HUES6 (cell line): ENCODE results near the gene NTSR1.

Experiments used
- H3K27ac ChIP-seq: 2 replicates; pipeline ENCODE4 v1.7.0; 2013; ENCODE audit warnings: low read depth, mild to moderate bottlenecking, low read length, inconsistent platforms
- H3K27me3 ChIP-seq: 2 replicates; pipeline ENCODE4 v1.6.1; 2013; ENCODE audit warnings: low read length; ENCODE audit not compliant: control insufficient read depth, insufficient read depth
- H3K36me3 ChIP-seq: 2 replicates; pipeline ENCODE4 v1.6.1; 2013; ENCODE audit warnings: low read length; ENCODE audit not compliant: control insufficient read depth, insufficient read depth
- H3K4me1 ChIP-seq: 2 replicates; pipeline ENCODE4 v1.6.1; 2013; ENCODE audit warnings: low read length; ENCODE audit not compliant: control insufficient read depth, insufficient read depth
- H3K4me3 ChIP-seq: 2 replicates; pipeline ENCODE4 v1.5.1; 2013; ENCODE audit warnings: low read depth, low read length
- H3K9ac ChIP-seq: one replicate; pipeline ENCODE4 v1.6.1; 2013; ENCODE audit warnings: mild to moderate bottlenecking, low read length
- H3K9me3 ChIP-seq: 2 replicates; pipeline ENCODE4 v1.6.1; 2013; ENCODE audit warnings: low read depth, low read length; ENCODE audit not compliant: control insufficient read depth, insufficient read depth

Gene NTSR1

GRCh38 chr20:62710886-62711702 lies 2.5 kb downstream of the NTSR1 start:
- Histone ChIP-seq H3K36me3 (no peaks in the 10 kb centered on the region), H3K4me1 (peaks cover 8% of the 10 kb centered on the region), H3K9me3 (no peaks in the 10 kb centered on the region), H3K4me3 (no peak overlapping the region), H3K27me3 (peaks cover 79% of the 10 kb centered on the region), H3K27ac (no peak overlapping the region), H3K9ac (no peak overlapping the region)

GRCh38 chr20:62711703-62712101 lies 3.1 kb downstream of the NTSR1 start:
- Histone ChIP-seq H3K9me3 (no peaks in the 10 kb centered on the region), H3K27me3 (peaks cover 76% of the 10 kb centered on the region), H3K9ac (no peak overlapping the region), H3K4me1 (peaks cover 8% of the 10 kb centered on the region), H3K4me3 (no peak overlapping the region), H3K36me3 (no peaks in the 10 kb centered on the region), H3K27ac (no peak overlapping the region)

- peaks cover 67% of the 10 kb centered on the region for H3K27me3 ChIP-seq
- peaks cover 7% of the 10 kb centered on the region for H3K4me1 ChIP-seq
- H3K9me3 ChIP-seq = no peaks in the 10 kb centered on the region
- no peak overlapping the region for H3K27ac ChIP-seq
- no peak overlapping the region for H3K4me3 ChIP-seq
- H3K36me3 ChIP-seq = no peaks in the 10 kb centered on the region
- H3K9ac ChIP-seq = no peak overlapping the region
Measured at GRCh38 chr20:62712606-62713005, 4.0 kb downstream of the NTSR1 start.

DNA sequence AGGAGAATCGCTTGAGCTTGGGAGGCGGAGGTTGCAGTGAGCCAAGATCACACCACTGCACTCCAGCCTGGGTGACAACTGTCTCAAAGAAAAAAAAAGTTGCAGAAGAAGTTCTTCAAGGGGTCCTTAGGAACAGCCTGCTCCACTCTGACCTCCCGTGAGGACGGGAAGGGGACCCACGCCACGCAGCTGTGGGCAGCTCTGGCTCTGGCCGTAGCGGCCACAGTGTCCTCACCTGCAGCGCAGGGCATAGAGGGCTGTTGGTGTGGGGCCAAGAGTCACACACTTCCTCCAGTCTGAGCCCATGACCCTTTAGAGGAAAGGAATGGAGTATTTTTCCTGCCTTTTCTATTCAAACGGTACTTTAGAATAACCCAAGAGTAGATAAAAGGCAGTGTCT lies 5.4 kb downstream of the NTSR1 start:
- H3K9ac ChIP-seq = no peak overlapping the region
- no peaks in the 10 kb centered on the region for H3K4me1 ChIP-seq
- no peak overlapping the region for H3K4me3 ChIP-seq
- no peaks in the 10 kb centered on the region for H3K36me3 ChIP-seq
- no peaks in the 10 kb centered on the region for H3K9me3 ChIP-seq
- no peak overlapping the region for H3K27ac ChIP-seq
- H3K27me3 ChIP-seq = peaks cover 53% of the 10 kb centered on the region

- no peak overlapping the region for H3K27ac ChIP-seq
- no peak overlapping the region for H3K4me3 ChIP-seq
- no peak overlapping the region for H3K9ac ChIP-seq
- H3K9me3 ChIP-seq = no peaks in the 10 kb centered on the region
- H3K4me1 ChIP-seq = no peaks in the 10 kb centered on the region
- H3K36me3 ChIP-seq = no peaks in the 10 kb centered on the region
- peaks cover 45% of the 10 kb centered on the region for H3K27me3 ChIP-seq
Measured at GRCh38 chr20:62714799-62715198, 6.2 kb downstream of the NTSR1 start.

GRCh38 chr20:62715201-62715600 lies 6.6 kb downstream of the NTSR1 start:
- no peaks in the 10 kb centered on the region for H3K4me1 ChIP-seq
- no peak overlapping the region for H3K4me3 ChIP-seq
- no peaks in the 10 kb centered on the region for H3K36me3 ChIP-seq
- H3K9ac ChIP-seq = no peak overlapping the region
- H3K27me3 ChIP-seq = peaks cover 41% of the 10 kb centered on the region
- H3K27ac ChIP-seq = no peak overlapping the region
- H3K9me3 ChIP-seq = peaks cover 3% of the 10 kb centered on the region; the same call in 1 of the 2 replicates

- Histone ChIP-seq H3K27me3 (peaks cover 30% of the 10 kb centered on the region; the same call in 1 of the 2 replicates), H3K27ac (no peak overlapping the region), H3K9ac (no peak overlapping the region), H3K4me3 (no peak overlapping the region), H3K36me3 (no peaks in the 10 kb centered on the region), H3K4me1 (no peaks in the 10 kb centered on the region), H3K9me3 (peaks cover 8% of the 10 kb centered on the region; the same call in 1 of the 2 replicates)
Measured at GRCh38 chr20:62716198-62716940, 7.7 kb downstream of the NTSR1 start.

GRCh38 chr20:62716941-62717310 lies 8.3 kb downstream of the NTSR1 start:
- Histone ChIP-seq H3K27me3 (peaks cover 25% of the 10 kb centered on the region; the same call in 1 of the 2 replicates), H3K4me3 (no peak overlapping the region), H3K4me1 (no peaks in the 10 kb centered on the region), H3K36me3 (no peaks in the 10 kb centered on the region), H3K9me3 (peaks cover 10% of the 10 kb centered on the region; the same call in 1 of the 2 replicates), H3K27ac (no peak overlapping the region), H3K9ac (no peak overlapping the region)

- H3K36me3 ChIP-seq = no peaks in the 10 kb centered on the region
- no peak overlapping the region for H3K27ac ChIP-seq
- H3K27me3 ChIP-seq = peaks cover 20% of the 10 kb centered on the region; the same call in 1 of the 2 replicates
- no peak overlapping the region for H3K9ac ChIP-seq
- peaks cover 10% of the 10 kb centered on the region; the same call in 1 of the 2 replicates for H3K9me3 ChIP-seq
- H3K4me1 ChIP-seq = no peaks in the 10 kb centered on the region
- no peak overlapping the region for H3K4me3 ChIP-seq
Measured at GRCh38 chr20:62717933-62718332, 9.3 kb downstream of the NTSR1 start.

DNA sequence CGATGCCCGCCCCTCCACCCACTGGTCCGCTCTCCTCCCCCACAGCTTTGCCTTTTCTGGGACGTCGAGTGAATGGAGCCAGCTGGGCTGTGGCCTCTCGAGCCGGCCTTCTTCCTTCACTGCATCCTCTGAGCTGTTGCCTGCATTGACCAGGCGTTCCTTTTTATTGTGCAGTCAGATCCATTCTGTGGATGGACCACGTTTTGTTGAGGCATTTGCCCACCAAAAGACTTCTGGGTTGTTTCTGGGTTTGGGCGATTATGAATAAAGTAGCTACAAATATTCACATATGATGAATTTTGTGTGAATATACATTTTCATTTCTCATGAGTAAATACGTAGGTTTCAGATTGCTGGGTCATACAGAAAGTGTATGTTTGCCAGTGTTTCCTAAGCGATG lies 9.9 kb downstream of the NTSR1 start:
- no peaks in the 10 kb centered on the region for H3K4me1 ChIP-seq
- no peaks in the 10 kb centered on the region for H3K36me3 ChIP-seq
- H3K27ac ChIP-seq = no peak overlapping the region
- H3K4me3 ChIP-seq = no peak overlapping the region
- peaks cover 10% of the 10 kb centered on the region; the same call in 1 of the 2 replicates for H3K9me3 ChIP-seq
- peaks cover 19% of the 10 kb centered on the region; the same call in 1 of the 2 replicates for H3K27me3 ChIP-seq
- no peak overlapping the region for H3K9ac ChIP-seq
